Tibial artery (tissue), 4 donors: ENCODE results near the gene PEMT.

ENCODE experiments used
- DNase-seq, 2 donors: peaks; one replicate each; pipeline ENCODE4 v3.0.0-alpha.2; 2019
- H3K27ac ChIP-seq, 2 donors: fragments of 200-600 bp; sonication (generic) in 1 of 2; 1 replicate in 1 of 2; 2 replicates in 1 of 2; pipeline ENCODE4 v1.5.1; 2018 to 2019; ENCODE audit warnings: mild to moderate bottlenecking in 1 of 2
- H3K27me3 ChIP-seq, 2 donors: fragments of 200-600 bp; sonication (generic) in 1 of 2; one replicate each; pipeline versions ENCODE4 v1.5.1 to v1.6.0; 2016 to 2019
- H3K36me3 ChIP-seq, 3 donors: fragments of 200-600 bp; sonication (generic) in 2 of 3; one replicate each; pipeline ENCODE4 v1.5.1; 2016 to 2019; ENCODE audit warnings: mild to moderate bottlenecking in 2 of 3
- H3K4me1 ChIP-seq, 4 donors: fragments of 200-600 bp; sonication (generic) in 2 of 4; 1 replicate in 3 of 4; 2 replicates in 1 of 4; pipeline ENCODE4 v1.5.1; 2016 to 2019
- H3K4me3 ChIP-seq, 2 donors: fragments of 200-600 bp; sonication (generic) in 1 of 2; 1 replicate in 1 of 2; 2 replicates in 1 of 2; pipeline ENCODE4 v1.5.1; 2018 to 2019; ENCODE audit warnings: mild to moderate bottlenecking in 2 of 2
- H3K9me3 ChIP-seq, 3 donors: fragments of 200-600 bp; sonication (generic) in 1 of 3; one replicate each; pipeline ENCODE4 v1.5.1; 2016 to 2019
- CTCF ChIP-seq, 2 experiments: fragments of 200-600 bp in 1 of 2; fragments of 450-650 bp in 1 of 2; IDR thresholded peaks; one replicate each; pipeline ENCODE4 v1.5.1; 2017 to 2019; ENCODE audit warnings: antibody characterized with exemption in 2 of 2, mild to moderate bottlenecking in 1 of 2, moderate library complexity in 1 of 2
- intact Hi-C: fragments of 100-400 bp; cut with DNase I; formaldehyde crosslinking; loops from one replicate; pipeline ENCODE4 v1.15.0; 2023; ENCODE audit warnings: low total_unique reads

PEMT gene

GRCh38 chr17:17579691-17580090, 11.8 kb downstream of the PEMT start:
- intact Hi-C loops: no loop called here
- TF ChIP-seq CTCF (IDR thresholded peaks at IDR 0.05): no peak
- no peak overlapping the region for H3K27ac ChIP-seq
- no peaks in the 10 kb centered on the region for H3K4me1 ChIP-seq
- no peaks in the 10 kb centered on the region for H3K27me3 ChIP-seq
- DNase-seq: no peak
- H3K4me3 ChIP-seq: no peak overlapping the region
- H3K9me3 ChIP-seq: no peaks in the 10 kb centered on the region
- peaks cover 5 to 27% (median 8%) of the 10 kb centered on the region in 3 donors for H3K36me3 ChIP-seq

GRCh38 chr17:17577373-17577772, 14.1 kb downstream of the PEMT start:
- Histone ChIP-seq H3K27me3 (no peaks in the 10 kb centered on the region), H3K9me3 (no peaks in the 10 kb centered on the region), H3K27ac (no peak overlapping the region), H3K4me1 (no peaks in the 10 kb centered on the region), H3K36me3 (peaks cover 5 to 29% (median 8%) of the 10 kb centered on the region in 3 donors), H3K4me3 (no peak overlapping the region)
- no peak for TF ChIP-seq CTCF (IDR thresholded peaks at IDR 0.05)
- intact Hi-C loops: no loop called here
- no peak for DNase-seq

- DNase-seq: no peak
- H3K4me1 ChIP-seq: no peaks in the 10 kb centered on the region
- H3K27ac ChIP-seq: no peak overlapping the region
- H3K27me3 ChIP-seq: no peaks in the 10 kb centered on the region
- peaks cover 5 to 29% (median 8%) of the 10 kb centered on the region in 3 donors for H3K36me3 ChIP-seq
- no peak for TF ChIP-seq CTCF (IDR thresholded peaks at IDR 0.05)
- H3K4me3 ChIP-seq: no peak overlapping the region
- H3K9me3 ChIP-seq: no peaks in the 10 kb centered on the region
- intact Hi-C loops: no loop called here
These were observed 14.7 kb downstream of the PEMT start for GRCh38 chr17:17576772-17577234.

- Histone ChIP-seq H3K27ac (no peak overlapping the region), H3K4me1 (no peaks in the 10 kb centered on the region), H3K27me3 (no peaks in the 10 kb centered on the region), H3K4me3 (no peak overlapping the region), H3K36me3 (peaks cover 5 to 29% (median 8%) of the 10 kb centered on the region in 3 donors), H3K9me3 (no peaks in the 10 kb centered on the region)
- DNase-seq: no peak
- intact Hi-C loops: no loop called here
- no peak for TF ChIP-seq CTCF (IDR thresholded peaks at IDR 0.05)
These were observed 15.9 kb downstream of the PEMT start for GRCh38 chr17:17575360-17576251.

- Histone ChIP-seq H3K9me3 (no peaks in the 10 kb centered on the region), H3K4me1 (peaks cover 0 to 9% (median 1%) of the 10 kb centered on the region in 4 donors), H3K27me3 (no peaks in the 10 kb centered on the region), H3K27ac (no peak overlapping the region), H3K4me3 (no peak overlapping the region), H3K36me3 (peaks cover 5 to 29% (median 8%) of the 10 kb centered on the region in 3 donors)
- TF ChIP-seq CTCF (IDR thresholded peaks at IDR 0.05): no peak
- DNase-seq: no peak
- intact Hi-C loops: no loop called here
These were observed 17.6 kb downstream of the PEMT start for GRCh38 chr17:17573912-17574311.
